Parathyroid adenoma (tissue), 2 donors: Measurements from ENCODE around the gene TPP2.

ENCODE experiments used
- H2AFZ ChIP-seq: fragments of 300-600 bp; sonication (generic); one replicate; pipeline ENCODE4 v1.7.0; 2017; ENCODE audit warnings: antibody characterized with exemption, mild to moderate bottlenecking
- H3K27ac ChIP-seq: fragments of 300-600 bp; sonication (generic); one replicate; pipeline ENCODE4 v1.7.0; 2017
- H3K27me3 ChIP-seq: fragments of 300-600 bp; sonication (generic); one replicate; pipeline ENCODE4 v1.7.0; 2017; ENCODE audit warnings: low read length; ENCODE audit not compliant: control insufficient read depth, insufficient read depth
- H3K36me3 ChIP-seq: fragments of 300-600 bp; sonication (generic); one replicate; pipeline ENCODE4 v1.7.0; 2017; ENCODE audit warnings: low read length; ENCODE audit not compliant: control insufficient read depth, insufficient read depth
- H3K4me1 ChIP-seq: fragments of 300-600 bp; sonication (generic); one replicate; pipeline ENCODE4 v1.7.0; 2017; ENCODE audit warnings: control low read depth
- H3K4me2 ChIP-seq: fragments of 300-600 bp; sonication (generic); one replicate; pipeline ENCODE4 v1.7.0; 2017; ENCODE audit warnings: low read length
- H3K4me3 ChIP-seq: fragments of 300-600 bp; sonication (generic); one replicate; pipeline ENCODE4 v1.7.0; 2017; ENCODE audit warnings: low read depth, low read length
- H3K79me2 ChIP-seq: fragments of 300-600 bp; sonication (generic); one replicate; pipeline ENCODE4 v1.7.0; 2017; ENCODE audit warnings: control low read depth
- H3K9ac ChIP-seq: fragments of 300-600 bp; sonication (generic); one replicate; pipeline ENCODE4 v1.7.0; 2017; ENCODE audit warnings: mild to moderate bottlenecking
- H3K9me3 ChIP-seq: fragments of 300-600 bp; sonication (generic); one replicate; pipeline ENCODE4 v1.7.0; 2017; ENCODE audit warnings: low read length; ENCODE audit not compliant: control insufficient read depth
- TF ChIP-seq, protein P1 (sequence below): fragments of 300-600 bp; sonication (generic); IDR thresholded peaks from one replicate; pipeline ENCODE4 v1.7.0; 2017; ENCODE audit warnings: antibody characterized with exemption, mild to moderate bottlenecking
- donor health status: primary hyperparathyroidism.

Gene TPP2

GRCh38 chr13:102682727-102683126 lies 85.9 kb downstream of the TPP2 start:
- H3K27me3 ChIP-seq, result no peaks in the 10 kb centered on the region
- H3K4me2 ChIP-seq, result no peak overlapping the region
- TF ChIP-seq, protein P1, sequence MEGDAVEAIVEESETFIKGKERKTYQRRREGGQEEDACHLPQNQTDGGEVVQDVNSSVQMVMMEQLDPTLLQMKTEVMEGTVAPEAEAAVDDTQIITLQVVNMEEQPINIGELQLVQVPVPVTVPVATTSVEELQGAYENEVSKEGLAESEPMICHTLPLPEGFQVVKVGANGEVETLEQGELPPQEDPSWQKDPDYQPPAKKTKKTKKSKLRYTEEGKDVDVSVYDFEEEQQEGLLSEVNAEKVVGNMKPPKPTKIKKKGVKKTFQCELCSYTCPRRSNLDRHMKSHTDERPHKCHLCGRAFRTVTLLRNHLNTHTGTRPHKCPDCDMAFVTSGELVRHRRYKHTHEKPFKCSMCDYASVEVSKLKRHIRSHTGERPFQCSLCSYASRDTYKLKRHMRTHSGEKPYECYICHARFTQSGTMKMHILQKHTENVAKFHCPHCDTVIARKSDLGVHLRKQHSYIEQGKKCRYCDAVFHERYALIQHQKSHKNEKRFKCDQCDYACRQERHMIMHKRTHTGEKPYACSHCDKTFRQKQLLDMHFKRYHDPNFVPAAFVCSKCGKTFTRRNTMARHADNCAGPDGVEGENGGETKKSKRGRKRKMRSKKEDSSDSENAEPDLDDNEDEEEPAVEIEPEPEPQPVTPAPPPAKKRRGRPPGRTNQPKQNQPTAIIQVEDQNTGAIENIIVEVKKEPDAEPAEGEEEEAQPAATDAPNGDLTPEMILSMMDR, result no peak
- H3K36me3 ChIP-seq, result no peaks in the 10 kb centered on the region
- no peaks in the 10 kb centered on the region for H3K9me3 ChIP-seq
- no peaks in the 10 kb centered on the region for H3K4me1 ChIP-seq
- no peak overlapping the region for H3K27ac ChIP-seq
- no peaks in the 10 kb centered on the region for H3K79me2 ChIP-seq
- H3K9ac ChIP-seq, result no peak overlapping the region
- H3K4me3 ChIP-seq, result no peak overlapping the region
- no peak overlapping the region for H2AFZ ChIP-seq

- TF ChIP-seq, protein P1, result no peak
- H3K4me1 ChIP-seq, result no peaks in the 10 kb centered on the region
- H3K4me2 ChIP-seq, result no peak overlapping the region
- H2AFZ ChIP-seq, result no peak overlapping the region
- no peak overlapping the region for H3K4me3 ChIP-seq
- no peaks in the 10 kb centered on the region for H3K9me3 ChIP-seq
- H3K36me3 ChIP-seq, result no peaks in the 10 kb centered on the region
- H3K9ac ChIP-seq, result no peak overlapping the region
- H3K27ac ChIP-seq, result no peak overlapping the region
- H3K79me2 ChIP-seq, result no peaks in the 10 kb centered on the region
- H3K27me3 ChIP-seq, result no peaks in the 10 kb centered on the region
Measured at GRCh38 chr13:102683637-102684036, 86.9 kb downstream of the TPP2 start.

- Histone ChIP-seq H3K79me2 (no peaks in the 10 kb centered on the region), H3K36me3 (no peaks in the 10 kb centered on the region), H3K27ac (no peak overlapping the region), H3K9ac (no peak overlapping the region), H3K4me2 (no peak overlapping the region), H2AFZ (no peak overlapping the region), H3K4me1 (no peaks in the 10 kb centered on the region), H3K4me3 (no peak overlapping the region), H3K27me3 (peaks cover 4% of the 10 kb centered on the region), H3K9me3 (no peaks in the 10 kb centered on the region)
- TF ChIP-seq, protein P1, result no peak
Measured at GRCh38 chr13:102686024-102686423, 89.2 kb downstream of the TPP2 start.

DNA sequence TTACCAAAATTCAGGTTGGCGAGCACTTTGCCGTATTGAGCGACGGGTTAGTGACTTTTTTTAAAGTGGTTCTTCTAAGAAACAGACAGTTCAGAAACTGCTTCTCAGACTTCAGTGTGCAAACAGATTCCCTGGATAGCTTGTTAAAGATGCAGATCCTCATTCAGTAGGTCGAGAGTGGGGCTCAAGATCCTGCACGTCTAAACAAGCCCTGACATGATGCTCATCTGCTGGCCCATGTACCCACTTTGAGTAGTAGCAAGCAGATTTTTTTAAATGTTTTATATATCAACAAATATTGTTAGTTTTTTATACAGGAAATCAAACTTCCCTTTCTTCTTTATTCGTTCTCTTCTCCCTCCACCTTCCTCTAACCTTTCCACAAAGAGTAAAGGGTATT lies 90.7 kb downstream of the TPP2 start:
- Histone ChIP-seq H2AFZ (no peak overlapping the region), H3K4me1 (no peaks in the 10 kb centered on the region), H3K79me2 (no peaks in the 10 kb centered on the region), H3K27ac (no peak overlapping the region), H3K36me3 (no peaks in the 10 kb centered on the region), H3K9me3 (no peaks in the 10 kb centered on the region), H3K4me3 (no peak overlapping the region), H3K9ac (no peak overlapping the region), H3K27me3 (peaks cover 4% of the 10 kb centered on the region), H3K4me2 (no peak overlapping the region)
- TF ChIP-seq, protein P1, result no peak

DNA sequence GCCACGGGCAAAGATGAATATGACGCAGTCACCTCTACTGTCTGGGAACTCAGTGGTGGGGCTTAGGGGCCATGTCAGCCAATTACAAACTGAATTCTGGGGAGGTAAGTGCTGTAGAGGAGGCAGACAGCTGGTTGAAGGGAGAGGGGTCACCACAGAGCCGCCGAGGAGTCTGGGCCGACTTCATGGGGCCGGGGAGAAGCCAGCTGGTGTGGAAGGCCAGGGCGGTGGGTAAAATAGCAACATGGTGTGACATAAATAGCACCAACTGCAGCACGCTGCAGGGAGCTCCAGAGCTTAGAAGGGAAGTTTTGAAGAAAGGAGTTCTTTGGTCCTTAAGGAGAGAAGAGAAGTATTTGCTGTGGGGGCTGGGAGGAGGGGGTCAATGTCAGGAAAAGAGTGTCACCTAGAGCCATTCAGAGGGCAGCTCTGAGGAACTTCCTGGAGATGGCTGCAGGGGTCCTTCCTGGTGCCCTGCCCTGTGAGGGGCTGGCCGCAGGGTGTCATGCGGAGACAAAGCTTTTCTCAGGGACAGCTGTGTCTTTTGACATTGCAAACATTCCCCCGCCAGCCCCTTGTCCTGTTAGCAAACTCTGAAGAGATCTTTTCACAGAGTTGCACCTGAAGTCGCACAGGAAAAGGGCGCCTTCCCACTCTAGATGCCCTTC lies 91.7 kb downstream of the TPP2 start:
- Histone ChIP-seq H3K27me3 (peaks cover 4% of the 10 kb centered on the region), H3K4me2 (no peak overlapping the region), H3K4me3 (no peak overlapping the region), H2AFZ (no peak overlapping the region), H3K27ac (no peak overlapping the region), H3K9me3 (no peaks in the 10 kb centered on the region), H3K79me2 (no peaks in the 10 kb centered on the region), H3K36me3 (no peaks in the 10 kb centered on the region), H3K9ac (no peak overlapping the region), H3K4me1 (no peaks in the 10 kb centered on the region)
- TF ChIP-seq, protein P1, result no peak
